Ectodermal cell (in vitro differentiated cells): Measurements from ENCODE around the gene PSMD7.

Experiments used
- H3K27ac ChIP-seq: 2 replicates; pipeline ENCODE4 v1.7.0; 2013; ENCODE audit warnings: mild to moderate bottlenecking, low read depth, low read length; ENCODE audit not compliant: insufficient read depth, poor library complexity, severe bottlenecking
- H3K27me3 ChIP-seq: 2 replicates; pipeline ENCODE4 v1.7.0; 2013; ENCODE audit warnings: mild to moderate bottlenecking, low read length; ENCODE audit not compliant: insufficient read depth, control insufficient read depth, poor library complexity, severe bottlenecking
- H3K36me3 ChIP-seq: one replicate; pipeline ENCODE4 v1.7.0; 2013; ENCODE audit warnings: low read length; ENCODE audit not compliant: control insufficient read depth, insufficient read depth
- H3K4me1 ChIP-seq: one replicate; pipeline ENCODE4 v1.7.0; 2013; ENCODE audit warnings: low read length; ENCODE audit not compliant: control insufficient read depth, insufficient read depth
- H3K4me3 ChIP-seq: 2 replicates; pipeline ENCODE4 v1.7.0; 2013; ENCODE audit warnings: low read depth, low read length, control low read depth; ENCODE audit not compliant: insufficient read depth
- H3K9me3 ChIP-seq: 2 replicates; pipeline ENCODE4 v1.7.0; 2013; ENCODE audit warnings: mild to moderate bottlenecking, low read length, moderate library complexity; ENCODE audit not compliant: control insufficient read depth
- WGBS, 2 experiments: methylation state at CpG; one replicate each; pipeline ENCODE4 v1.1.7; 2013; ENCODE audit warnings: missing lambda C conversion rate in 2 of 2; 5-methylcytosine and 5-hydroxymethylcytosine counted together

PSMD7 gene

GRCh38 chr16:74291577-74292208 lies 4.9 kb upstream of the PSMD7 start:
- H3K27ac ChIP-seq: no peak overlapping the region
- no peaks in the 10 kb centered on the region for H3K9me3 ChIP-seq
- 90 to 97% methylated on average over 1 of the region's 1 CpG for WGBS, 2 experiments
- no peaks in the 10 kb centered on the region for H3K4me1 ChIP-seq
- no peak overlapping the region for H3K4me3 ChIP-seq
- no peaks in the 10 kb centered on the region for H3K27me3 ChIP-seq
- H3K36me3 ChIP-seq: no peaks in the 10 kb centered on the region

DNA sequence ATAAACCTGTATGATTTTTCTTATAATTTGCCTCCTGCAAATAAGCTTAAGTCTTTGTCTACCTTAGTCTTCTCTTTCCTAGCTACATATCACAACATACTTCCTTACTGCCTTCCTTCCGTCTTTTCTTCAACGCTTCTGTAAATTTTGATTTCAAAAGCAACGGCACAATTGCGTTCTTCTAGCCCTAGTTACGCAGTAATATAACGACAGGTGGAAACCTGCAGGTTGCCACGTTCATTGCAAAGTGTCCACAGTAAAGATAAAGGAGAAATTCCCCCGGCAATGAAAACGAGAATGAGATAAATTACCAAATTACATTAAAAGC lies 546 bp upstream of the PSMD7 start:
- Histone ChIP-seq H3K9me3 (no peaks in the 10 kb centered on the region), H3K4me3 (peak overlapping the region; percentile 89), H3K27me3 (no peaks in the 10 kb centered on the region), H3K4me1 (peaks cover 4% of the 10 kb centered on the region), H3K27ac (peak overlapping the region; percentile 38), H3K36me3 (peaks cover 13% of the 10 kb centered on the region)
- WGBS, 2 experiments: 33 to 51% methylated on average over 9 of the region's 9 CpGs

DNA sequence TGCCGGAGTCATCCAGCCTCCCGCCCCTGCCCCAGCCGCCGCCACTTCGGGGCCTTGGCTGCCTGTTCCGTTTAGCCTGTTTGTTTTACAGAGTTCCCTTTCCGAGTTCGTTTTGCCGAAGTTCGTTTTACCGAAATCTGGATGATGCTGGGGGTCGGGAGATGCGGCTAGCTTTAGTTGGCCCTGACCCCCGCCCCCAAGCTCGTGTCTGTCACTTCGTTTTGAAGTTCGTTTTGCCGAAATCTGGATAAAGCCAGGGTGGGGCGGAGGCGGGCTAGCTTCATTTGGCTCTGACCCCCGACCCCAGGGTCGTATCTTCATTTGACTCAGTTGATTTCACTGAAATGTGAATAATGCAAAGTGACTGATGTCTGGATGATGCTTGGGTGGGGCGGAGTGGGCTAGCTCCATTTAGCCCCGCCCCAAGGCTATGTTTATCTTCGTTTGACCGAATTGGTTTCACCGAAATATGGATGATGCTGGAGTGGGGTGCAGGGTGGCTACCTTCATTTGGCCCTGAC lies 591 bp downstream of the PSMD7 start:
- Histone ChIP-seq H3K27me3 (no peaks in the 10 kb centered on the region), H3K4me3 (peak overlapping the region; percentile 89), H3K27ac (peak overlapping the region; percentile 72), H3K36me3 (peaks cover 25% of the 10 kb centered on the region), H3K4me1 (peaks cover 4% of the 10 kb centered on the region), H3K9me3 (no peaks in the 10 kb centered on the region)
- 1% methylated on average over 27 of the region's 27 CpGs for WGBS, 2 experiments

- peaks cover 34% of the 10 kb centered on the region for H3K36me3 ChIP-seq
- H3K9me3 ChIP-seq: no peaks in the 10 kb centered on the region
- no peak overlapping the region for H3K27ac ChIP-seq
- WGBS, 2 experiments: 95 to 100% methylated on average over 2 of the region's 2 CpGs
- H3K4me1 ChIP-seq: peaks cover 4% of the 10 kb centered on the region
- peak overlapping the region; percentile 89 for H3K4me3 ChIP-seq
- H3K27me3 ChIP-seq: no peaks in the 10 kb centered on the region
Measured at GRCh38 chr16:74298104-74298503, 1.5 kb downstream of the PSMD7 start.

- whole genome bisulfite sequencing, 2 experiments: 93 to 94% methylated on average over 4 to 5 of the region's 5 CpGs
- peaks cover 75% of the 10 kb centered on the region for H3K36me3 ChIP-seq
Measured at GRCh38 chr16:74302341-74302740, 5.7 kb downstream of the PSMD7 start.

GRCh38 chr16:74304164-74304834 lies 7.7 kb downstream of the PSMD7 start:
- no peak overlapping the region for H3K27ac ChIP-seq
- H3K4me3 ChIP-seq: no peak overlapping the region
- H3K9me3 ChIP-seq: no peaks in the 10 kb centered on the region
- peaks cover 77% of the 10 kb centered on the region for H3K36me3 ChIP-seq
- 94 to 96% methylated on average over 10 of the region's 10 CpGs for WGBS, 2 experiments
- H3K4me1 ChIP-seq: no peaks in the 10 kb centered on the region
- no peaks in the 10 kb centered on the region for H3K27me3 ChIP-seq

More at GRCh38 chr16:74302341-74302740, 5.7 kb downstream of the PSMD7 start:
- no peaks in the 10 kb centered on the region for H3K27me3 ChIP-seq
- H3K4me1 ChIP-seq: peaks cover 4% of the 10 kb centered on the region
- H3K9me3 ChIP-seq: no peaks in the 10 kb centered on the region
- H3K27ac ChIP-seq: no peak overlapping the region
- no peak overlapping the region for H3K4me3 ChIP-seq

- Histone ChIP-seq H3K27ac (no peak overlapping the region), H3K4me1 (no peaks in the 10 kb centered on the region), H3K4me3 (no peak overlapping the region), H3K27me3 (no peaks in the 10 kb centered on the region), H3K9me3 (no peaks in the 10 kb centered on the region), H3K36me3 (peaks cover 76% of the 10 kb centered on the region)
- 93 to 100% methylated on average over 2 of the region's 2 CpGs for WGBS, 2 experiments
Measured at GRCh38 chr16:74304835-74305176, 8.2 kb downstream of the PSMD7 start.

- Histone ChIP-seq H3K9me3 (no peaks in the 10 kb centered on the region), H3K27ac (no peak overlapping the region), H3K4me1 (no peaks in the 10 kb centered on the region), H3K4me3 (no peak overlapping the region), H3K36me3 (peaks cover 71% of the 10 kb centered on the region), H3K27me3 (no peaks in the 10 kb centered on the region)
- 95 to 96% methylated on average over 11 of the region's 11 CpGs for whole genome bisulfite sequencing, 2 experiments
Measured at GRCh38 chr16:74305281-74305680, 8.7 kb downstream of the PSMD7 start.

GRCh38 chr16:74305978-74306784 lies 9.6 kb downstream of the PSMD7 start:
- 89 to 90% methylated on average over 8 of the region's 8 CpGs for WGBS, 2 experiments
- peaks cover 62% of the 10 kb centered on the region for H3K36me3 ChIP-seq

DNA sequence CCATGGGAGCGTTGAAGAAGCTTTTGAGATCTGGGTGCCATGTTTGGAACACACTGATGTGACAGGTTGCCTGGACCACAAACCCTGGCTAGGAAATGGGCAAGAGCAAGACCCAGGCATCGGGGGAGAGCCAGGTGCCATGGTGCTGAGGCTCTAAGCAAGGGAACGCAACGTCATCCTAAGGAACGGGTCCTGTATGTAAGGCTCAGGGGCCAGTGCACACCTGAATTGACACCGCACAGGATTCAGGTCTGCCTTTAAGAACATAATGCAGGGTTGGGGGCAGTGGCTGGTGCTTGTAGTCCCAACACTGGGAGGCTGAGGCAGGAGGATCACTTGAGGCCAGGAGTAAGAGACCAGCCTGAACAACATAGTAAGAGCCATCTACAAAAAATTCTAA lies 10.8 kb downstream of the PSMD7 start:
- H3K27me3 ChIP-seq: no peaks in the 10 kb centered on the region
- WGBS, 2 experiments: 93% methylated on average over 6 of the region's 6 CpGs
- H3K4me1 ChIP-seq: no peaks in the 10 kb centered on the region
- H3K9me3 ChIP-seq: no peaks in the 10 kb centered on the region
- H3K4me3 ChIP-seq: no peak overlapping the region
- peaks cover 50% of the 10 kb centered on the region for H3K36me3 ChIP-seq
- no peak overlapping the region for H3K27ac ChIP-seq

More at GRCh38 chr16:74305978-74306784, 9.6 kb downstream of the PSMD7 start:
- Histone ChIP-seq H3K27ac (no peak overlapping the region), H3K4me3 (no peak overlapping the region), H3K4me1 (no peaks in the 10 kb centered on the region), H3K9me3 (no peaks in the 10 kb centered on the region), H3K27me3 (no peaks in the 10 kb centered on the region)
